Transverse colon (tissue), 4 donors: ENCODE measurements around the gene SLC50A1. TPM values are rescaled to one million over a fixed set of nuclear protein-coding genes. Genes with fewer than 3 reads are reported as not detected.

Experiments used
- DNase-seq: peaks from one replicate; pipeline ENCODE4 v3.0.0-alpha.2; 2019
- H3K27ac ChIP-seq, 4 donors: fragments of 200-600 bp; sonication (generic); 2 replicates each; pipeline ENCODE4 v1.5.1; 2016 to 2018; ENCODE audit warnings: inconsistent platforms in 4 of 4
- H3K27me3 ChIP-seq: fragments of 200-600 bp; sonication (generic); 2 replicates; pipeline ENCODE4 v1.5.1; 2017; ENCODE audit warnings: inconsistent platforms
- H3K36me3 ChIP-seq, 4 donors: fragments of 200-600 bp; sonication (generic); 2 replicates each; pipeline ENCODE4 v1.5.1; 2017 to 2019; ENCODE audit warnings: inconsistent platforms in 4 of 4
- H3K4me1 ChIP-seq, 4 donors: fragments of 200-600 bp; sonication (generic); 2 replicates each; pipeline ENCODE4 v1.5.1; 2017 to 2020; ENCODE audit warnings: inconsistent platforms in 4 of 4
- H3K4me3 ChIP-seq, 4 donors: fragments of 200-600 bp; sonication (generic); 1 replicate in 1 of 4; 2 replicates in 3 of 4; pipeline versions ENCODE4 v1.5.1 to v1.6.1; 2017 to 2019; ENCODE audit warnings: inconsistent platforms in 4 of 4
- H3K9me3 ChIP-seq, 2 donors: fragments of 200-600 bp; sonication (generic); 2 replicates each; pipeline ENCODE4 v1.5.1; 2017 to 2019; ENCODE audit warnings: inconsistent platforms in 2 of 2
- CTCF ChIP-seq, 5 experiments: fragments of 200-600 bp in 3 of 5; fragments of 450-650 bp in 2 of 5; sonication (generic) in 3 of 5; IDR thresholded peaks; 1 replicate in 2 of 5; 2 replicates in 3 of 5; pipeline ENCODE4 v1.5.1; 2016 to 2017; ENCODE audit warnings: antibody characterized with exemption in 5 of 5, inconsistent platforms in 3 of 5, mild to moderate bottlenecking in 2 of 5, moderate library complexity in 1 of 5
- EP300 ChIP-seq: sonication (generic); formaldehyde crosslinking; IDR thresholded peaks from one replicate; pipeline ENCODE4 v1.6.1; 2017; ENCODE audit warnings: antibody characterized with exemption, low read depth
- POLR2A ChIP-seq: fragments of 450-650 bp; IDR thresholded peaks from one replicate; pipeline ENCODE4 v1.6.1; 2016; ENCODE audit warnings: antibody characterized with exemption, mild to moderate bottlenecking, moderate library complexity
- POLR2AphosphoS5 ChIP-seq, 3 donors: sonication (generic); formaldehyde crosslinking; IDR thresholded peaks; one replicate each; pipeline ENCODE4 v1.6.1; 2016; ENCODE audit warnings: antibody characterized with exemption in 3 of 3
- WGBS, 2 donors: methylation state at CpG; one replicate each; pipeline ENCODE4 v1.1.5; 2018; ENCODE audit warnings: low coverage in 1 of 2; 5-methylcytosine and 5-hydroxymethylcytosine counted together
- in situ Hi-C, 4 donors: fragments of 200-750 bp; cut with MboI; loops; one replicate each; pipeline versions ENCODE4 v1.15.0 to v1.15.1; 2017; ENCODE audit warnings: low sequenced_read_pairs in 3 of 4, low pct_ligation_motif_present in 1 of 4, low pct_unique_long_range_greater_than_20kb in 1 of 4
- intact Hi-C: fragments of 100-400 bp; cut with DNase I; formaldehyde crosslinking; loops from one replicate; pipeline ENCODE4 v1.15.1; 2023; ENCODE audit warnings: low total_unique reads
- total RNA-seq, 4 donors: library from RNA; depleted of rRNA; stranded (reverse); fragments of >200 nt; gene quantifications; one replicate each; pipeline ENCODE4 v1.1.0, GENCODE V29; 2016

The SLC50A1 gene
- total RNA-seq, 4 donors from 2014 or later = 5.2 to 199 (median 44.4) TPM

GRCh38 chr1:155091071-155092051 is 44.3 kb upstream of the SLC50A1 start:
- H3K27me3 ChIP-seq = no peaks in the 10 kb centered on the region
- H3K9me3 ChIP-seq = no peaks in the 10 kb centered on the region
- in situ Hi-C loops = loop anchor here (5.0 to 10.0 kb wide), 2 partner anchors 73 to 76 kb away; no protein-coding TSS in a partner anchor
- 19 to 20% methylated on average over 1 to 27 of the region's 29 CpGs for WGBS, 2 donors
- TF ChIP-seq EP300 (no peak), POLR2A (no peak), CTCF (IDR thresholded peaks at IDR 0.05) (peak; percentile 97 to 99 (median 99)), POLR2AphosphoS5 (IDR thresholded peaks at IDR 0.05) (no peak)
- no peaks in the 10 kb centered on the region for H3K36me3 ChIP-seq
- H3K27ac ChIP-seq = no peak overlapping the region
- intact Hi-C loops = loop anchor here (5.0 kb wide), 1 partner anchor 36 kb away; the partner anchor contains the start of gene EFNA1
- peaks cover 12 to 28% (median 20%) of the 10 kb centered on the region in 4 donors for H3K4me1 ChIP-seq
- H3K4me3 ChIP-seq = no peak overlapping the region
- DNase-seq = peak; percentile 84

GRCh38 chr1:155092131-155092530 is 43.5 kb upstream of the SLC50A1 start:
- WGBS, 2 donors = 69% methylated on average over 6 of the region's 6 CpGs; no CpG with 5 or more reads in 1 of the 2 donors
- TF ChIP-seq CTCF (IDR thresholded peaks at IDR 0.05) (no peak), POLR2AphosphoS5 (IDR thresholded peaks at IDR 0.05) (no peak), POLR2A (no peak), EP300 (no peak)
- Histone ChIP-seq H3K4me3 (no peak overlapping the region), H3K9me3 (no peaks in the 10 kb centered on the region), H3K27me3 (no peaks in the 10 kb centered on the region), H3K4me1 (peaks cover 12 to 26% (median 19%) of the 10 kb centered on the region in 4 donors), H3K27ac (no peak overlapping the region), H3K36me3 (no peaks in the 10 kb centered on the region)
- in situ Hi-C loops (loop anchor here (5.0 to 10.0 kb wide), 2 partner anchors 73 to 75 kb away; no protein-coding TSS in a partner anchor), intact Hi-C loops (loop anchor here (5.0 kb wide), 1 partner anchor 35 kb away; the partner anchor contains the start of gene EFNA1)
- no peak for DNase-seq

DNA sequence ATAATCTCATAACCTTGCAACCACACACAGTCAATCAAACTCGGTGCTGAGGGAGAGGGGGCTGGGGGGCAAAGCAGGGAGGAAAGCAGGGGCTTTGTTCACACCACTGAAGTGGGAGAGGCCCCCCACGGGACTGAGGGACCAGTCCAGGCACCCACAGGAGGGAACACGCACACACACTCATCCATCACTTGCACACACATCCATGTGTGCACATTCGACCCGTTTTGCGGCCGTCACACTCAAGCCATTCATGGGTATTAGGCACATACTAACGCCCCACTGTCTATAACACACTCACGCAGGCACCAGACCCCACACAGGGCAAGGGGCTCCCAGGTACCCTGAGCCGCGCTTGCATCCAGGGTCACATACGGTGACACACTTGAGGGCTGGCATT is 43.0 kb upstream of the SLC50A1 start:
- H3K27ac ChIP-seq = no peak overlapping the region
- in situ Hi-C loops = loop anchor here (5.0 to 10.0 kb wide), 2 partner anchors 72 to 75 kb away; no protein-coding TSS in a partner anchor
- intact Hi-C loops = loop anchor here (5.0 kb wide), 1 partner anchor 35 kb away; the partner anchor contains the start of gene EFNA1
- no peak overlapping the region for H3K4me3 ChIP-seq
- H3K9me3 ChIP-seq = no peaks in the 10 kb centered on the region
- no peak for TF ChIP-seq POLR2AphosphoS5 (IDR thresholded peaks at IDR 0.05)
- TF ChIP-seq EP300 = no peak
- no peak for TF ChIP-seq POLR2A
- TF ChIP-seq CTCF (IDR thresholded peaks at IDR 0.05) = no peak
- H3K4me1 ChIP-seq = peaks cover 12 to 26% (median 19%) of the 10 kb centered on the region in 4 donors
- WGBS, 2 donors = 83% methylated on average over 12 of the region's 12 CpGs; no CpG with 5 or more reads in 1 of the 2 donors
- no peaks in the 10 kb centered on the region for H3K36me3 ChIP-seq
- H3K27me3 ChIP-seq = no peaks in the 10 kb centered on the region
- no peak for DNase-seq
